Measurements from ENCODE around the gene MMP15. TPM values are rescaled to one million over a fixed set of nuclear protein-coding genes. Genes with fewer than 3 reads are reported as not detected.

Gene MMP15
- total RNA-seq, 2 donors from 2014 or later: 0.19 to 0.29 TPM

DNA sequence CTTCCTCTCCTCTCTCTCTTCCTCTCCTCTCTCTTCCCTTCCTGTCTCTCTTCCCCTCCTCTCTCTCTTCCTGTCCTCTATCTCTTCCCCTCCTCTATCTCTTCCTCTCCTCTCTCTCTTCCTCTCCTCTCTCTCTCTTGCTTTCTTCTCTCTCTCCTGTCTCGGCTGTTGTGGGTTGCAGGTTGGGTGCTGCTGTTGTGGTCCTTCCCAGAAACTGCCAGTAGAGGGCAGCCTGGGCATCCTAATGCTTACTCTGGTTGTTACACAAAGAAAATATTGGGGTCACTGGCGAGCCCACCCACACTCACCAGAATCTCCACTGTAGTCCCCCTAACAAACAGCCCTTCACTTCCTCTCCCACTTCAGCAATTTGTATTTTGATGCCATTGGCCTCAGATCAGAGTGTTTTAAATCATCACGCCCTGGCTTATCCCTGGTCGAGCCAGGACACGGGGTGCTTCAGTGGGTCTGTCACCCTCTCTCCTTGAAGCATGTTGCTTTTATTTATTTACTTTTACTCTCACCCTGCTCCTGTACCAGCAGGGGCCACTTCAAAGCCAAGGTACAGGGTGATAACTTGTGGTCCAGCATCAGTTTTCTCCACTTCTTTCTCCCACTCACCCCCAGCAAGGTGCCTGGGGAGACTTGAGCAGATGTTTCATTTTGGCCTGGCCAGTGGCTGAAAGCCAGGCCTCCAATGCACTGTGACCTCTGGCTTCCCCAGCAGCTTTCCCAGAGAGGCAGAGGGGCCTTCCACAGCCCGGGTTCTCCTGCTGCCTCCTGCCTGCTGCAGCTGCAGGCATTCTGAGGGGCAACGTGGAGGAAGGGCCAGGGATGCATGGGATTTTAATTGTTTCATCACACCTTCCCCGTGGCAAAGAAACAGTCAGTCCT lies 4.7 kb upstream of the MMP15 start:
- no peaks in the 10 kb centered on the region for H3K36me3 Mint-ChIP-seq (ENCODE audit: low read depth)
- ATAC-seq (replicated peaks): peak; percentile 49
- H3K4me3 Mint-ChIP-seq: no peak overlapping the region
- H3K9me3 Mint-ChIP-seq: no peaks in the 10 kb centered on the region
- H3K27ac Mint-ChIP-seq: peak overlapping the region; percentile 70
- H3K4me1 Mint-ChIP-seq: peaks cover 11% of the 10 kb centered on the region
- no peaks in the 10 kb centered on the region for H3K27me3 Mint-ChIP-seq

DNA sequence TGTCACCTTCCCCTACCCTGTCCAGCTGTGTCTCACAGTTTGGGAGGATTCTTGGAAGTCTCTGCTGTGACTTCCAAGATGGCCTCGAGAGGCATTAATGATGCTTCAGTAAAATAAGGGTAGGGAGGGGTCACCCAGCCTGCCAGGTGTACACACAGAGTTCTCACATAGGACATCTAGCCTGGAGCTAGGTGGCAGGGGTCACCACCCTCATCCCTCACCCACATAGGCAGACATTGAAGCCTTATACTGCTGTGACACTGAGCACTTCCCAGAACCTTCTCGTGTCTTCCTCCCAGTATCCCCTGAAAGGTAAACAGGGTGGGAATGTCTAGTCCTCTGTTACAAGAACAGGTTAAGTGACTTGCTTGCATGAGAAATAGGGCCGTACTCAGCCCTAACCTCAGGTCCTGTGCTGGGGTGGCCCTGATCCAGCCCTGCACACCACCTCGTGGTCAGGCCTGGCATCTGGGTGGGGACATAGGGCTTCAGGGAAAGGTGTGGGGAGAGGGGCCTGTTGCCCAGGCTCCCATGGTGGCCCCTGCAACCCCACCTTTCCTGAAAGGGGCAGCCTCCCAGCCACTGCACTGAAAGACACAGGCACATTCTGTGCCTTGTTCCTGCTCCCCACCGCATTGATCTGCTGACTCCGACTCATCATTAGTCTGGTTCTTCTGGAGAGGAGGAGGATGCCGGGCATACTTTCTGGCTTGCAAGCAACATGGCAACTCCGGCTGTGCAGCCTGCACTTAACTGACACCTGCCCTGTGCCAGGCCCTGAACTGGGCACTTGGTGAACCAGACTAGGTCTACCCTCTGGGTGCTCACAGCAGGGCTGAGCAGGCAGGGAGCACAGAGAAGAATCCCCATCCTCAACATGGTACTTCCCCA lies 3.6 kb upstream of the MMP15 start:
- H3K36me3 Mint-ChIP-seq (ENCODE audit: low read depth): no peaks in the 10 kb centered on the region
- no peak overlapping the region for H3K4me3 Mint-ChIP-seq

DNA sequence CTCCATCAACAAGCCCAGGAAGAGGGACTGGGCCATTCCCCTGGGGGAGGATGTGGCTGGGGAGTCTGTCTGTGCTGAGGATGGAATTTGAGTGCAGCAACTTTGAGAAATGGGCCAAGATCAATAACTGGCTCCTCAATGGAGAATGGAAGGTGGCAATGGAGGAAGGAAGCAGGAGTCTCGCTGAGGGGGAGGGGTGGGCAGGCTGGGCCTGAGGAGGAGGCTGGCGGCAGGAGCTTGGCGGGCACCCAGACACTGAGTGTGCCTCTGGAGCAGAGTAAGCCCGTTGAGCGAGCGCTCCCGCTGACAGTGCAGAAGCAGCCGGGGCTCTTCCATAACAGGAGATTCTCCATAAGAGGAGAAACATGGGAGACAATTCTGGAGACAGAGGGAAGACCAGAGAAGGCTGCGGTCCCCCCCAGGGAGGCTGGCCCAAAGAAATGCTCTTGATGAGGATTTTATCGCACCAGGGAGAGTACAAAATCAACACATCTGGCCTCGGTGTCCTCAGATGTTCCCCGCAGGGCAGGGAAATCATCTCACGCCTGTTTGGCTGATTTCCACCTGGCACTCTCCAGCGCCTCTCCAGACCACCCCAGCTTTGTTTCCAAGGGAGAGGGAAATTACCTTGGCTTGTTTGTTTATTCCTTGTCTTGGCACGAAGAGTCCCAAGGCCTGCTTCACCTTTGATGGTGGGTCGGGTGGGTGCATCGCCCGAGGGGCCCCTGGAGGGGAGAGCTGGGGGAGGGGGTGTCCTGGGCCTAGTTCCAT lies 2.8 kb upstream of the MMP15 start:
- Mint-ChIP-seq H3K9me3 (no peaks in the 10 kb centered on the region), H3K4me3 (no peak overlapping the region), H3K36me3 (ENCODE audit: low read depth) (no peaks in the 10 kb centered on the region), H3K27ac (no peak overlapping the region), H3K27me3 (no peaks in the 10 kb centered on the region), H3K4me1 (peaks cover 11% of the 10 kb centered on the region)
- no peak for ATAC-seq (replicated peaks)

More for the DNA sequence above, 3.6 kb upstream of the MMP15 start:
- Mint-ChIP-seq H3K27me3 (no peaks in the 10 kb centered on the region), H3K4me1 (peaks cover 11% of the 10 kb centered on the region), H3K27ac (no peak overlapping the region), H3K9me3 (no peaks in the 10 kb centered on the region)
- no peak for ATAC-seq (replicated peaks)

DNA sequence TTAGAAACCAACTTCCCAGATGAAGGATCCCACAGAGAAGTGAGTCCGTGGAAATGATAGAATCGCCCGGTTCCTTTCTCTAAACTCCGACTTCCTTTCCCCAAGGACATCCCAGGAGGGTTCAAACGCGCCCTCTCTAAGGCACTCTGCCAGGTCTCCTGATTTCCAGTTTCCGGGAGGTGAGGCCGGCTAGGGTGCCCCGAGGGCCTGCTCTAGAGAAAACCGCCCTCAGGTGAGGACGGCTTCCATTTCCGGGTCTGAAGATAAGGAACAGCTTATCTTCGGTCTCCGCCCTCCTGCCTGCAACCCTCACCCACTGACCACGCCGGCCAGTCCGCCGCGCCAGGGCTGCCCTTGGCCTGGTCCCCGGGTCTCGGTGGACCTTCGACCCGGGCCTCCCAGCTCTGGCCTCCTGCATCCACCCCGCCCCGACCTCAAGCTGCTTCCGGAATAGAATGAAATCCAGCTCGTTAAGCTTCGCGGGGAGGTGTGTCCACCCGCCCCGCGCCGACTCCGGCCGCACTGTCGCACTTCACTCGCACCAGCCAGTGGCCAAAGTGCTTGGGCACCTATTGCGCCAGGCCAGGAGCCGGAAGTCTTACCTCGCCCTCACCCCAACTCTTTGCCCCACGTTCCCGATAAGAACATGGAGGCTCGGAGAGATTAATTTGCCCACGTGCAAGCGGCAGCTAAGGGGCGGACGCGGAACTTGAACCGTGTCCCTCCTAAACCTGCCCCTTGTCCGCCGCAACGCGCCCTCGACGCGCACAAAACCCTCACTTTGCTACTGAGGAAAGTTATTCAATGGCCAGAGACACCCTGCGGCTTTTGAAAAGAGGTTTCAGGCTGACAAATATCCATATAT lies 836 bp upstream of the MMP15 start:
- no peaks in the 10 kb centered on the region for H3K27me3 Mint-ChIP-seq
- H3K4me3 Mint-ChIP-seq: peak overlapping the region; percentile 88
- no peaks in the 10 kb centered on the region for H3K36me3 Mint-ChIP-seq (ENCODE audit: low read depth)
- ATAC-seq (replicated peaks): peak; percentile 25
- peaks cover 11% of the 10 kb centered on the region for H3K4me1 Mint-ChIP-seq
- peak overlapping the region; percentile 81 for H3K27ac Mint-ChIP-seq
- no peaks in the 10 kb centered on the region for H3K9me3 Mint-ChIP-seq

- H3K36me3 Mint-ChIP-seq (ENCODE audit: low read depth): no peaks in the 10 kb centered on the region
- ATAC-seq (replicated peaks): peak; percentile 17
- H3K4me3 Mint-ChIP-seq: peak overlapping the region; percentile 33
- H3K27ac Mint-ChIP-seq: no peak overlapping the region
- H3K27me3 Mint-ChIP-seq: no peaks in the 10 kb centered on the region
- H3K4me1 Mint-ChIP-seq: peaks cover 5% of the 10 kb centered on the region
- no peaks in the 10 kb centered on the region for H3K9me3 Mint-ChIP-seq
Measured at GRCh38 chr16:58026139-58026704, 668 bp downstream of the MMP15 start.

- no peak for ATAC-seq (replicated peaks)
- Mint-ChIP-seq H3K4me1 (peaks cover 5% of the 10 kb centered on the region), H3K27ac (no peak overlapping the region), H3K27me3 (no peaks in the 10 kb centered on the region), H3K36me3 (ENCODE audit: low read depth) (no peaks in the 10 kb centered on the region), H3K4me3 (peak overlapping the region; percentile 33), H3K9me3 (no peaks in the 10 kb centered on the region)
Measured at GRCh38 chr16:58026705-58027160, 1.2 kb downstream of the MMP15 start.

- no peak for ATAC-seq (replicated peaks)
- Mint-ChIP-seq H3K4me1 (peaks cover 5% of the 10 kb centered on the region), H3K27me3 (no peaks in the 10 kb centered on the region), H3K36me3 (ENCODE audit: low read depth) (no peaks in the 10 kb centered on the region), H3K4me3 (peak overlapping the region; percentile 33), H3K27ac (no peak overlapping the region), H3K9me3 (no peaks in the 10 kb centered on the region)
Measured at GRCh38 chr16:58027161-58027915, 1.8 kb downstream of the MMP15 start.

DNA sequence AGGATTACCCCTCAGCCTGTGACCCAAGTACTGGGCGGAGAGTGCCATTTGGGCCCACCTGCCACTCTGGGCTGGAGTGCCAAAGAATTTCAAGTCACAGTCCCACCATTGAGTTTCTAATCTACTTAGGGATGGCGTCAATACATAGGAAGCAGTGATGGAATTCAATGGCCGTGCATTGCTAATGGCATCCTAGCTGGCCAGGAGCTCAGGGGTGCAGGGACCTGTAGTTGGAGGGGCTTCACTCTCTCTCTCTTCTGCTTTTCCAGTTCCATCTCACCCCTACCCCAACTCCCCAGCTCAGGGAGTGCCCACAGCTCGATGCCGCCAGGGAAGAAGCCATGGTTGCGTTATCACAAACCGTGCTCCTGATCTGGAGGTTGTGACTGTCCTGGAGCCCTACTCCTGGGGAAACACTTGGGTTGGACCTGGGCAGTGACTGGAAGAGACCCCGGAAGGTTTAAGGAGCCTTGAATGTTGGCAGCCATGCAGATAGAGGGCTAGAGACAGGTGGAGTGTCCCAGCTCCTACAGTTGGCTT lies 2.4 kb downstream of the MMP15 start:
- Mint-ChIP-seq H3K27ac (no peak overlapping the region), H3K4me3 (peak overlapping the region; percentile 17), H3K9me3 (no peaks in the 10 kb centered on the region), H3K27me3 (no peaks in the 10 kb centered on the region), H3K4me1 (peaks cover 5% of the 10 kb centered on the region), H3K36me3 (ENCODE audit: low read depth) (no peaks in the 10 kb centered on the region)
- no peak for ATAC-seq (replicated peaks)

GRCh38 chr16:58028541-58029070 lies 3.1 kb downstream of the MMP15 start:
- Mint-ChIP-seq H3K27ac (no peak overlapping the region), H3K4me3 (no peak overlapping the region), H3K9me3 (no peaks in the 10 kb centered on the region), H3K36me3 (ENCODE audit: low read depth) (no peaks in the 10 kb centered on the region), H3K4me1 (peaks cover 5% of the 10 kb centered on the region), H3K27me3 (no peaks in the 10 kb centered on the region)
- no peak for ATAC-seq (replicated peaks)

- H3K27me3 Mint-ChIP-seq: no peaks in the 10 kb centered on the region
- H3K4me1 Mint-ChIP-seq: peaks cover 5% of the 10 kb centered on the region
- no peaks in the 10 kb centered on the region for H3K9me3 Mint-ChIP-seq
- H3K4me3 Mint-ChIP-seq: no peak overlapping the region
- no peak for ATAC-seq (replicated peaks)
- no peaks in the 10 kb centered on the region for H3K36me3 Mint-ChIP-seq (ENCODE audit: low read depth)
- H3K27ac Mint-ChIP-seq: no peak overlapping the region
Measured at GRCh38 chr16:58029410-58029809, 3.9 kb downstream of the MMP15 start.

GRCh38 chr16:58030136-58030840 lies 4.7 kb downstream of the MMP15 start:
- H3K27ac Mint-ChIP-seq: no peak overlapping the region
- H3K36me3 Mint-ChIP-seq (ENCODE audit: low read depth): no peaks in the 10 kb centered on the region
- H3K27me3 Mint-ChIP-seq: no peaks in the 10 kb centered on the region
- H3K4me1 Mint-ChIP-seq: no peaks in the 10 kb centered on the region
- H3K9me3 Mint-ChIP-seq: no peaks in the 10 kb centered on the region
- no peak overlapping the region for H3K4me3 Mint-ChIP-seq
- no peak for ATAC-seq (replicated peaks)
